Activated T-cell treated with anti-CD3 and anti-CD28 coated beads for 24 hours (primary cell): ENCODE results near the gene PHACTR3.

Source experiments
- DNase-seq: peaks from one replicate; pipeline ENCODE4 v3.0.0-alpha.2; 2020; ENCODE audit warnings: low read depth

The PHACTR3 gene

GRCh38 chr20:59574308-59574707 lies 30.0 kb upstream of the PHACTR3 start:
- DNase-seq: no peak

- no peak for DNase-seq
These were observed 29.1 kb upstream of the PHACTR3 start for GRCh38 chr20:59575216-59575615.

GRCh38 chr20:59575653-59576052 lies 28.7 kb upstream of the PHACTR3 start:
- no peak for DNase-seq

GRCh38 chr20:59576216-59576953 lies 28.0 kb upstream of the PHACTR3 start:
- DNase-seq: no peak

- DNase-seq: no peak
These were observed 27.1 kb upstream of the PHACTR3 start for GRCh38 chr20:59577037-59577808.

GRCh38 chr20:59577809-59578435 lies 26.4 kb upstream of the PHACTR3 start:
- no peak for DNase-seq

GRCh38 chr20:59578436-59579403 lies 25.6 kb upstream of the PHACTR3 start:
- DNase-seq: no peak

GRCh38 chr20:59579404-59580145 lies 24.8 kb upstream of the PHACTR3 start:
- no peak for DNase-seq

GRCh38 chr20:59580146-59580946 lies 24.0 kb upstream of the PHACTR3 start:
- DNase-seq: no peak

GRCh38 chr20:59580991-59581401 lies 23.3 kb upstream of the PHACTR3 start:
- no peak for DNase-seq

GRCh38 chr20:59581993-59582679 lies 22.2 kb upstream of the PHACTR3 start:
- no peak for DNase-seq

- DNase-seq: no peak
These were observed 20.7 kb upstream of the PHACTR3 start for GRCh38 chr20:59583428-59584277.

GRCh38 chr20:59584278-59584925 lies 19.9 kb upstream of the PHACTR3 start:
- no peak for DNase-seq

GRCh38 chr20:59585714-59586409 lies 18.5 kb upstream of the PHACTR3 start:
- DNase-seq: no peak

GRCh38 chr20:59586613-59587012 lies 17.7 kb upstream of the PHACTR3 start:
- no peak for DNase-seq

GRCh38 chr20:59587570-59587969 lies 16.8 kb upstream of the PHACTR3 start:
- DNase-seq: no peak

GRCh38 chr20:59588236-59588855 lies 16.0 kb upstream of the PHACTR3 start:
- DNase-seq: no peak
